NCI-H345 treated with DMSO at 0.1 percent for 48 hours (cell line): Measurements from ENCODE around the gene ELL2.

ENCODE experiments used
- DNase-seq: peaks from one replicate; lab custom pipeline; 2025; ENCODE audit not compliant: unreplicated experiment; lab: John Stamatoyannopoulos, UW

The ELL2 gene

DNA sequence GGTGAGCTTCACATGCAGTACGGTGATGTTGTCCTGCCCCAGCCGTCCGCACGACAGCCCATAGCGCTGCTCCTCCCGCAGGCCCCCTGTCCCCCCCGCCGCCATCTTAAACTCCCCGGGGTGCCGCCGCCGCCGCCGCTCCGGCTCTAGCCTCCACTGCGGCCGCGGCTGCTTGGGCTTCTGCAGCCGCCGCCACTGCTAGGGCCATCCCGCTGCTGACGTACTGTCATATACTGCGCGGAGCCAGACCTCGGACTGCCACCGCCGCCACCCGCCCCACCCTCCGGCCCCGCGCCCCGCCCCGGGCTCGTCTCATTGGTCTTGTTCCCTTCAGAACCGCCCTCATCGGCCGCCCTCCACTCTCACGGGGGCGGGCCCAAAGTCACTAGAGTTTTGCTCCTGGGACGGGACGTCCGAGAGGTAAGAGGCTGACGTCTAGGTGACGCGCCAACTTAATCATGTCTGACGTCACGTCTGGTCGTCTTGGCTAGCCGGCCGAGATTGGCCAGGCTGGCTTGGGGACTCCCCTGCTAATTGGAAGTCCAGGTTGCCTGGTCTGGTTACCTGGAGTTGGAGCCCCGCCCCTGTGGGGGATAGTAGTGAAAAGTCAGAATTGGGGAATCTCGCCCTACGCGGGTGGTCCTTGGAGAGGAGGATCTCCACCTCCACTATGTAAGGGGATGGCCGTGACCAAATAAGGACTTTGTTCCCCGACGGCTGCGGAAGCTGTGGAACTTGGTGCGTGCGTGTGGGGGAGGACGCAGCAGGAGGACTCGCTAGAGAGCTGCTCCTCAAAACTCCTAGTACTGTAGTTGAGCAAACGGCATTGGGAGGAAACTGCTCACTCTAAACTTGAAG lies at the start of gene ELL2:
ELL2 (minus strand) TSS at position 235 of the 858 bp plus-strand sequence; CDS start at position 105, 130 bp downstream.
- DNase-seq, result peak; percentile 43

DNA sequence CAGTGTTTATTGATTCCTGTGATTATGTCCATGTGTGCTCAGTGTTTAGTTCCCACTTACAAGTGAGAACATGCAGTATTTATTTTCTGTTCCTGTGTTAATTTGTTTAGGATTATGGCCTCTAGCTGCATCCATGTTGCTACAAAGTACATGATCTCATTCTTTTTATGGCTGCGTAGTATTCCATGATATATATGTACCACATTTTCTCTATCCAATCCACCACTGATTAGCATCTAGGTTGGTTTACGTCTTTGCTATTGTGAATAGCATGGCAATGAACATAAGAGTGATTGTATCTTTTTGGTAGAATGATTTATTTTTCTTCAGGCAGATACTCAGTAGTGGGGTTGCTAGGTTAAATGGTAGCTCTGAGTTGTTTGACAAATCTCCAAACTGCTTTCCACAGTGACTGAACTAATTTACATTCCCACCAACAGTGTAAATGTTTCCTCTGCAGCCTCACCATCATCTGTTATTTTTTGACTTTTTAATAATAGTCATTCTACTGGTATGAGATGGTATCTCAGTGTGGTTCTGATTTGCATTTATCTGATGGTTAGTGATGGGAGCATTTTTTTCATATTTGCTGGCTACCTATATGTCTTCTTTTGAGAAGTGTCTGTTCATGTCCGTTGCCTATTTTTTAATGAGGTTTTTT lies 47.5 kb upstream of the ELL2 start:
- no peak for DNase-seq

GRCh38 chr5:96008487-96008886 lies 46.8 kb upstream of the ELL2 start:
- no peak for DNase-seq

GRCh38 chr5:96007051-96007450 lies 45.4 kb upstream of the ELL2 start:
- no peak for DNase-seq

DNA sequence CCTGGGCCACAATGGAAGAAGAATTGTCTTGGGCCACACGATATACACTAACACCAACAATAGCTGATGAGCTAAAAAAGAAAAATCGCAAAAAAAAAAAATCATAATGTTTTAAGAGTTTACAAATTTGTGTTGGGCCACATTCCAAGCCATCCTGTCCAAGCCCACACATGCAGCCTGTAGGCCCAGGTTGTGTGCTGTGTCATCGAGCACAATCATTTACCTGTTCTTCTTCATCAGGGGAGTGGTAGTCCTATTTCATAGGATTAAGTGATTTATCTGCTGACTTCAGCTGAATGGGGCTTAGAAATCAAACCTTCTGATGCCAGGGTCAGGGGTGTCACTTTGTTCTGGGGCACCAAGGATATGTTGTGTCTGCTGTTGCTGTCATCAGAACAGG lies 44.6 kb upstream of the ELL2 start:
- DNase-seq, result no peak

- no peak for DNase-seq
Observed at GRCh38 chr5:96004754-96005153, 43.1 kb upstream of the ELL2 start.

DNA sequence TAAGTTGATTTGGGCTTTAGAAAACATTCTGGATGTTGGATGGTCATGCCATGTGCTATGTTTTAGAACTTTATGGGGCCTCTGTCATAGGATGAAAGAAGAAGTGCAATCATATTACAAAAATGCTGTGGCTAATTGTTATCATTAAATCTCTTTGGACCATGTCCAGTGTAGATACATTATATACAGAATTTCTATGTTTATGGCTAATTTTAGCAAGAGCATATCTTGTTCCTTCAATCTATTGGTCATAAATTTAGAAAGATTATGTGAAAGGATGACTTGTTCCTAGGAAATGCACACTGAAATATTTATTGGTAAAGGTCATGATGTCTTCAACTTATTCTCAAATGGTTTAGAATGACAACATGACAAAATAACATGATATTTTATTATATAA lies 42.4 kb upstream of the ELL2 start:
- DNase-seq, result no peak

DNA sequence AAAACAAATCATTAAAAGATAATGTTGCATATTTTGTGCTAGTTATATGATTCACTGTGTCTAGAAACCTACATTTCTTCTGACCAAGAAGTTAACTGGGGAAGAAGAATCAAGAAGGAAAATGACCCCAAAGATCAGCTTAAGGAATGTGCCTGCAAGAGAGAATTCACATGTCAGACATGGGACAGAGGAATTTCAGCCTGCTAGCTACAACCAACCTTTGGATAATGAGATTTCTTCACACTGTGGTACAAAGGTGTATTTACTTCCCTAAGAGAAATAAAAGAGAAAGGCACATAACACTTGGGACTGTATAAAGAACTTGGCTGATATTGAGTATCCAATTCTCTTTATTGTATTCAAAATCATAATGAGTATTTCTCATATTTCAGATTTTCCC lies 39.6 kb upstream of the ELL2 start:
- no peak for DNase-seq

- no peak for DNase-seq
Observed at GRCh38 chr5:96000308-96000707, 38.7 kb upstream of the ELL2 start.

- DNase-seq, result no peak
Observed at GRCh38 chr5:95996904-95997723, 35.5 kb upstream of the ELL2 start.

DNA sequence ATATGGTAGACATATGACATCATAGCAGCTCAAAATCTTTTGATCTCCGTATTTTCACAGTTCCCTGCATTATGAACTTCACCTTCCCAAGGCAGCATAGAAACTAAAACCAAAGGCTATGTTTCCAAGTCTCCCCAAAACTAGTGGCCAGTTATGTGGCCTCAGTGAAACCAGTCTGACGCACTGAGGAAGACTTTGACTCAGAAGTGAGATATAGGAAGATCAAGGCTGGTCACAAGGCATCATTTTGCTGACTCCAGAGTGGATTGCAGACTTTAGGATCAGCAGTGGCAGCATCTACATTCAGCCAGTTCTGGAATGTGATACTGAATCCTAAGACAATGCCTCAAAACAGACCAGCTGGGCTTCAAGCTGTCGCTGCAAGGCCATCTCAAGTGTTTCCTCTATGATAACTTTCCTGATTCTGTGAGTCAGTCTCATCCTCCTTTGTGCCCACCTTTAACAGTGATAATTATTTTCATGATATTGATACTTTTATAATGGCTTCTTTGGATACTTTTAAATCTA lies 34.4 kb upstream of the ELL2 start:
- DNase-seq, result no peak

DNA sequence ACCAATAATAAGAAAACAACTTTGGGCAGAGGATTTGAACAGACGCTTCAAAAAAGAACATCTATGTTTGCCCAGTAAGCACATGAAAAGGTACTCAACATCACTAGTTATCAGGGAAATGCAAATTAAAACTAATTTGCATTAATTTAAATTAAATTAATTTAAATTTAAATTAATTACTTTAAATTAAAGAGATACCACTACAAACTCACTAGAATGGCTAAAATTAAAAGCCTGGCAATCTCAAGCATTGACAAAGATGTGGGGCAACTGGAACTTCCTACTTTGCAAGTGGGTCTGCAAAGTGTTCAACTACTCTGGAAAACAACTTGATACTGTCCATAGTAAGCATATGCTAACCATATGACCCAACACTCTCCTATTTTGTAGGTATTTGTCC lies 32.1 kb upstream of the ELL2 start:
- no peak for DNase-seq

DNA sequence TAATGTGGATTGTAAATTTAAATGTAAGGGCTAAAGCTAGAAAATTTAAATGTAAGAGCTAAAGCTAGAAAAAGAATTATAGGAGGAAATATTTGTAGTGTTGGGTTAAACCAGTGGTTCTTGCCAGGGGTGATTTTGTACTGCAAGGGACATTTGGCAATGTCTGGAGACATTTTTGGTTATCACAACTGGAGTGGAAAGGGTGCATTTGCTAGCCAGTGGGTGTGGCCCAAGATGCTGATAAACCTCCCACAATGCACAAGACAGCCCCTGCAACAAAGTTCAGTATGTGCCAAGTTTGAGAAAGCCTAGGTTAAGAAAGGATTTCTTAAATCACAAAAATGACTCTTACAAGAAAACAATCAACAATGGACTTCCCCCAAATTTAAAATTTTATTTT lies 31.6 kb upstream of the ELL2 start:
- DNase-seq, result no peak

DNA sequence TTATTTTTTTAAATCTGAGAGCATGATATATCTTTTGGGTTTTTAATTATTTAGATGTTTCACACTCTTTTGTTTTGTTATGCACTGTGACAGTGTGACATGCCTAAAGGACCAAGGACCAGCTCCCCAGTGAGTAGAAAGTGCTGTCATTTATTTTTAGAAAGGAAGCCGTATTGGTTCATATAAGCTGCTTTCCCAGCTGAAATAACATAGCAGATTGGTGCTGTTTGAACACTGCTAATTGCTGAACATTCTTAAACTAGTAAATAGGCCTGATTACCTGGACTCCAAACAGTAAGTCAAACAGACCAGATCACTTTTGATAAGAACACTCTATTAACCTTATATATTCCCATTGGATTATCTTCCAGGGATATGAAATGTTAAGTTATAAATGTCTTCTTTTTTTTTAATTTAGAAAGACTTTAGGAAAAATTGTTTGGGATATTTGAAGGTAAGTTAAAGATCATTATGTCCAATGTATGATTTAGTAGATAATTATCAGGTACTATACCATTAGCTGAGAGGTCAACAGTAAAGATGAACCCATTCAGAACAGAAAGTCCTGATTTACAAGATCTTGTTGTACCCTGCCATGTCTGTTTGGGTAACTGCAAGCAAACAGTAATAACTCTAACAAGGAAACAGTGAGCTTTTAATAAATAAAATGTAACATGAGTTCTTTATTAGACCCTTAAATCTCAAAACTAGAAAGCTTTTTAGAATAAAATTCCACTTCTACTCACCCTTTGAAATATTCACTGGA lies 27.8 kb upstream of the ELL2 start:
- DNase-seq, result no peak

GRCh38 chr5:95988877-95989276 lies 27.2 kb upstream of the ELL2 start:
- no peak for DNase-seq

DNA sequence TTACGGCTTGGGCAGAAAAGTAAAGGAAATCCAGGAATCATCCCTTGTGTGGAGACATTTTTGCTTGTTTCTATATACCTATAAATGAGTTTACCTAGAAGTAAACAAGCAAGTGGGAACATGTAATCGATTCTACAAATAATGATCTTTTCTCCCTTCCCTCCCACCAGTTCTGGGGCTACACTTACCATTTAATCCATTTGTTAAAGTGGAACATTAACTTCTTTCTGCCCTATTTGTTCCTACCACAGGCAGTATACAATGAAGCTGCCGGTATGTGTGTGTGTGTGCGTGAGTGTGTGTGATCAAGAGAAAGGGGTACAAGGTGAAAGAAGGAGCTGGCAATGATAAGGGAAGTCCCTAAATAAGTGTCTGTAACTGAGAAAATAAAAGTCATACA lies 26.4 kb upstream of the ELL2 start:
- no peak for DNase-seq

GRCh38 chr5:95986937-95987520 lies 25.4 kb upstream of the ELL2 start:
- DNase-seq, result no peak

DNA sequence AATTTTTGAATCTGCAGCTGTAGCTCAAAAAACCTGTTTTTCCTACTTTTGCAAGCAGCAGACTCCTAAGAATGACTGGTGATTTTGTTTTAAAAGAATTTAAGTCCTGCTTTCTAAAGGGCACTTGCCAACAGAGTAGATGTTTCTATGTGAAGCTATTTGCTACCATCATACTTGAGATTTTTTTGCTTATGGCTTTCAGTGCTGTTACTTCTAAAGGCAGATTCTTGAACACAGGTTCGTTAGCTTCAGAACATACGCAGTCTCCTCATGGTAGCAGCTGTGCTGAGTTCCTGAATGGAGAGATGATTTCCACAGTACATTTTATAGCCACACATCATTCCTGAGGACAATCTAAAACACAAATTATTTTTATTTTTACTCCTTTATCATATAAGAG lies 24.4 kb upstream of the ELL2 start:
- DNase-seq, result no peak

DNA sequence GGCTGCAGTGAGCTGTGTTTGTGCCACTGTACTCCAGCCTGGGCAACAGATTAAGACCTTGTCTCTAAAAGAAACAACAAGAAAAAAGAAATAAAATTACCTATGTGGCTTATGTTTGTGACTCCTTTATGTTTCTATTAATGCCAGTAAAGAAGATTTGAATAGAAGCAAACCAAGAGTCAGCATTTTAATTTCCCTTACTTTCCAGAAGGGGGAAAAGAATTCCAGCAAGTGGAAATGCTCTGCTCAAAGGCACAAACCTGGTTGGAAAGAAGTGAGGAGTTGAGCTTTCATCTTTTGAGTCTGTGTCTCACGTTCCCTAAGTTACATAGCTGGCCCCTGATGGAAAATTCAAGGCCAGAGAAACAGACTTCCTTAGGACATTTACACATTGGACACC lies 23.6 kb upstream of the ELL2 start:
- DNase-seq, result no peak

- no peak for DNase-seq
Observed at GRCh38 chr5:95984287-95984938, 22.8 kb upstream of the ELL2 start.
